Activated T-cell treated with anti-CD3 and anti-CD28 coated beads for 1 hour (primary cell): Measurements from ENCODE around the gene TSHZ1.
A peak's percentile ranks its signal among the peaks of the same experiment; 100 is the strongest.

Experiments used
- DNase-seq: peaks from one replicate; pipeline ENCODE4 v3.0.0-alpha.2; 2020; ENCODE audit warnings: low read depth

Gene TSHZ1

DNA sequence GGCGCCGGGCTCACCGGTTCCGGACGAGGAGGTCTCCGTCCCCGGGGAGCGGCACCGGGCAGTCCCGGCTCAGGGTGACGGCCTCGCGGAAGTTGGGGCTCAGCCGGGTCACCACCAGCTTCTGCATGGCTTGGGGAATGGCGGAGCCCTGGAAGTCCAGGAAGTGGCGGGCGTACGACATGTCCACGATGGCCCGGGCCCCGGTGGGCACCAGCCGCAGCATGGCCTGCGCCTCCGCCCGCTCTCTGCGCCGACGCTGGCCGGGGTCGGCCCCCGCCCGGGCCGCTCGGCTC is 1.8 kb upstream of the TSHZ1 start:
- no peak for DNase-seq

DNA sequence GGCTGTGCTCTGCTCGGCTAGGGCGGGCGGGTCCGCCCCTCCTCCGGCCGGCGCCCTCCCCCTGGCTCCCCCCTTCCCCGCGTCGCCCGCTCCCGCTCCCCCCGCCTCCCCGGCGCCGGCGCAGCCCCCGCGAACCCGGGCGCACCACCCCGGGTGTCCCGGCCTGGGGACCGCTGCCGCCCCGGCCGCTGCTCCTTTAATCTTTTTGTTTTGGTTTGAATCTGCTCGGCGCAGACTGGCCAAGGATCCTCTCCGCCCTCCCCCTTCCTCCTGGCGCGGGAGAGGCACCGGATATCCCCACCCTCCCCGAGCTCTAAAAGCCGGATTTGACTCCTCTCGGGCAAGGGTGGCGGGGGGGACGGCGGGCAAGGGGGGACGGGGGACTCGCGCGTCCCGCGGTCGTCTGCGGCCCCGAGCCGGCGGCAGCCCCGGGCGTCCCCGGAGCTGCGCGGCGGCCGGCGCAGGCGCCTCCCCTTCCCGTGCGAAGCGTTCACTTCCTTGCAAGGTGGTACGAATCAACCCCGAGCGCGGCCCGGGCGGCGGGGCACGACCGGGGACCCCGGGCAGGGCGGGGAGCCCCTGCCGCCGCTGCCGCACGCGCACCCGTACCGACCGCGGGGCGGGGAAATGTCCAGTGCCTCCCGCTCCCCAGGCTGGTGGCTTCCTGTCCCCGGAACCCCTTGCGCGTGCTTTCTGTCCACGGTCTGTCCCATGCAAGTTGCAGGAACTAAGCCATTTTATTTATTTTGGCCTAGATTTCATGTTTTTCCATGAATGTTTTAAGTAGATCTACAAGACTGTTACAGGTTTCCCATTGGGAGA is 1.3 kb upstream of the TSHZ1 start, which contains the start of gene PTGR3:
PTGR3 (minus strand) TSS at position 11 of the 822 bp plus-strand sequence. CDS start 81 bp downstream, outside the sequence.
- DNase-seq, result peak; percentile 57

DNA sequence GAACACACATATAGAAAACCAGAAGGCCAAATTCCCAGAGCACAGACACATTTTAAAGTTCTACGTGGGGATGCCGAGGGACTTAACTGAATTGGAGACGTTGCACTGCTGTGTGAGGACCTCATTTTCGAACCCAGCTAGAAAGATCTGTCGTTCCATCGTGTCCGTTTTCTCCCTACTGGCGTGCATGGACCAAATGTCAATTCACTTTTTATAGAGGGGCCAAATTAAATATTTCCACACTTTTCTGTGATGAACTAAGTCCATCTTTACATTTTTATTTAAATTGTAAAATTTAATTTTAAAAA is 692 bp upstream of the TSHZ1 start:
- no peak for DNase-seq

- DNase-seq, result no peak
These were observed 515 bp downstream of the TSHZ1 start for GRCh38 chr18:75211002-75211621.

DNA sequence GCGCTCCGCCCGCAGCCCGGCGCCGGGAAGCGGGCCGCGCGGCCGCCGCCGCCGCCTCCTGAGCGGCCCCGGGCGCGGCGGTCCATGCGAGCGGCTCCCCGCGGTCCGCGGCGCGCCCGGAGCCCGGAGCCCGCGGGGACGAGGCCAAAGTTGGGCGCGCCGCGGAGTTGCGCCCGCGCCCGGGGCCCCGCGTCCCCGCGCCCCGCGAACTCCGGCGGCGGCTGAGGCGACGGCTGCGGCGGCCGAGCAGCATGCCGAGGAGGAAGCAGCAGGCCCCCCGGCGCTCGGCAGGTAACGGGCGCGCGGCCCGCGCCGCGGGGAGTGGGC is 992 bp downstream of the TSHZ1 start:
- DNase-seq, result no peak

DNA sequence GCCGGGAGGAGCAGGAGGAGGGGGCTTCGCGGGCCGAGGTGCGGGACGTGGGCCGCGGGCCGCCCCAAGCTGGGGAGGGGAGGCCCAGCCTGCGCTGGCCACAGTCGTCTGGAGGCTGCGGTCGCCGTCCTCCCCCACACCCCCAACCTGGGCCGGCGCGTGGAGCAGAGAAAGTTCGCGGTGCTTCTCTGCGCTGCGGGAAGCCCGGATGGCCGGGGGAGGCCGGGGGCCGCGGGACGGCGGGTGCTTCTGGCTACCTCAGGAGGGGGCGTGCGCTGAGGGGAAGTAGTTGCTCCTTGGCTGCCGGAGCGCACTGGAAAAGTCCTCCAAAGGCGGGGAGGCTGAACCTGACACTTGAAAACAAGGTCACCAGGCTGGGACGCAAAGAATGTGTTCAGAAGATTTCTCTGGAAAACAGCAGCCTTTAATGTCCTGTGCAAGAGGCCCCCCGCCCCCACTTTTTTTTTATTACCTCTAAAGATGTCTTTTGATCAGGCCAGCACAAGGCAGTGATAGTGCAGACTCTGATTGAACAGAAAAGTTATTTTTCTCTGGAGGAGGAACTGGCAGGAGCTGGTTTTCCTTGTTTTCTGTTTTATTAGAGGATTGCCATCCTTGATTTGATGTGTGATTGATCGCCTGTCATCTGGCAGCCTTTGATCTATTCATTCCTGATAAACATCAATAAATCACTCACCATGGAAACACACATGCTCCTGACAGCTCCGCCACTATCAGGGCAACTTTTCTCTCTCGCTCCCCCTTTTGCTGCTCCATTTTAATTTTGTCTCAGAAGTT is 1.6 kb downstream of the TSHZ1 start:
- DNase-seq, result no peak

- DNase-seq, result no peak
These were observed 2.1 kb downstream of the TSHZ1 start for GRCh38 chr18:75212751-75213090.

GRCh38 chr18:75213611-75214331 is 3.2 kb downstream of the TSHZ1 start:
- DNase-seq, result no peak

DNA sequence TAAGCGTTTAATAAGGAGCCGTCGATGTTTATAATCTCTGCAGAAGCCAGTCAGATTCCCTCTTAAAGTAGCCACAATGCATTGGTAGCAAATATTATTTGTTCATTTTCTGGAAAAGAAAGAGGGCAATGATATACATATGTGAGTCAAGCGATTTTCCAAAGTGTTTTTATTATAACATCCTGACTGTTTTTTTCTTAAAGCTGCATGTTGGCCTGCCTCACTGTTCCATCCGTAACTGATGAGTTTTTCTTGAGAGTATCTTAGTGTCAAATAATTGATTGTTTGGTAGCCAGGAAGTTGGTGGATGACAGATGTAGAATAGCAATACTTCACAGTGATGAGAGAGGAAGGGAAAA is 3.7 kb downstream of the TSHZ1 start:
- no peak for DNase-seq

DNA sequence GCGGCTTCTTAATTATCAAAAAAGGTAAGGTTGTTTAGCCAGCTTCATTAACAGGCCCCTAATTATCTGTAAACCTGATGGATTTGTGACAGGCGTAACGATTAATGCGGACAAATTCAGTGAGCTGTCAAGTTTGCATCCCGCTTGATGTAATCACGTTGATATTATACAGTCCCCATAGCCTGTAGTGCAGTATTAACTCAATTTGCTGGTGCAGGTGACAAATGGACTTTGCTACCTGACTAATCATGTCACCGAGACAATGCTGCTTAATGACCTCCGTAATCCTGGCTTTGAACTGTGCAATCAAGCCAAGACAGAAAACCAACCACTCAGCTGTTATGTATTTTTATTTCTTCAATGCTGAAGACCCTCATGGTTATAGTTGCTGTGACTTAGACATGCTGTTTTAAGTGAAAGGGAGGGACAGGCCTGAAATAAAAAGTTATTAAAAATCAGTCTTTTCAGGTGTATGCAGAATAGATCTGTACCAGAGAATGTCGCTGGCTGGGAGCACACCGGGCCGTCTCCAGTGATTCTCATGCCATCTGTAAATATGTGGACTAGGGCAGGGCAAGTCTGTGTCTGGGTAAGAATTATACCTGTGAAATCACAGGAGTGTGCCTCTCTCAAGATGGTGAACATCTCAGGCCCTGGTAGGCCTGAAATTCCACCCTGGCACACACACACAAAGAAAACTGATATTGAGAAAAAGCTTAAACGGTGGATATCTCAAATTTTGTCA is 4.3 kb downstream of the TSHZ1 start:
- DNase-seq, result no peak

- no peak for DNase-seq
These were observed 5.1 kb downstream of the TSHZ1 start for GRCh38 chr18:75215663-75216062.

DNA sequence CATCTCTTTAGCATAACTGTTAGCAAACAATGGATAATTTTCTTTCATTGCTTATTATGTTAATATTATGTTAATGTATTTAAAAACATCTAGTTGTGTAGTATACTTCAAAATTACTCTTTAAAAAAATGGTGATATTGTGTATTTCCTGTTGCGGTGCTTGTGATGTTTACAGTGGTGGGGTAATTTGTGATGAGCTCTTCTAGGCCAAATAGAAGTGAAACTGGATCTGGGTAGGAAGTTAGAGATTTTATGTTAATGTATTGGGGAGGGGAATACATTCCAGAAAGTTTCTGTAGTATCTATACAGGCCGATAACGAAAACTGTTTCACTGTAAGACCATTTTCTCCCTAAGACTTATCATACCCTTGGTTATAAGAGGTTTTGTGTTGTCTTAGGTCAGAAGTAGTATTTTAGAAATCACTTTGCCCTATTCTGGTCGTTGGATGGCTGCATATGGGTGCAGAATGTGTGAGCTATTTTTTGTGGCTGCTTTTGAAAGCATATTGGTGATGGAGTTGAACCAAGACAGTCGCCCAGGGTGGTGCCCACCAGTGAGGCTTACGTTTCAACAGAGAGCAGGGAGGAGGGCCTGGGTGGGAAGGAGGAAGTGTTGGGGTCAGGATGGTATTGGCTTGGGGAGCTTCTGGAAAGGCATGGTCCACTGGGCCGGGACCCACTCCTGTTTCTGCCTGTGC is 5.8 kb downstream of the TSHZ1 start:
- DNase-seq, result no peak

DNA sequence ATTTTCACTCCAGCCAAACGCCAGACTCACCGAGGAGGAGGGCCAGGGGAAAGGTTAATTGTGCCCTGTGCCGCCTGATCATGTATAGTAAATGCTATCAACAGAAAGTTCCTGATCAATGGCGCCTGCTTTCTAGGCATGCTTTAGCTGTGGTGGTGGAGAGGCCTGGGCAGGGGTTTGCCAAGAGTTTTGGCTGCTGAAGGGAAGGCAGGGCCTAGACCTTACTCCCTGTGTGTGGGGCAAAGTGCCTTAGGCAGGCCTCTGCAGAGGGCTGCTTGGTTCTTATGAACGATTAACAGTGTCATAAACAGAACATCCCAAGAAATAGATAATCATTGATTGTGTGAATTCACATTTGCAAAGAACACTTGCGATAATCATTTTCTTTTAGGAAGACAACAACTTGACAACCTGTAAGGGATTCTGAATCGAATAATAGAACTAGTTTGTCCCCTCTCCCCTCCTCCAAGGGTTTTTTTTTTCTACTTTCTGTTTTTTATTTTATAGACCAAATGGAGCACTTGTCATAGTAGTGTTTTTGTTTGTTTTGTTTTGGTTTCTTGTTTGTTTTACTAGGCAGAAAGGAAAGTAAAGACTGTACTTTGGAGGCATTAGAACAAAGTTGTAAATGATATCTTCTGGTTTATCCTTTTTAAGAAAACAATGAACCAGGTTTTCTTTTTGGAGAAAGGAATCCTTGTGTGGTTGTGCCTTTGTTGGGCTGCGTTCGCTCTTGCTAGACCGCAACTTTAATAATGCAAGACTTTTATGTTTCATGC is 6.5 kb downstream of the TSHZ1 start:
- DNase-seq, result no peak

GRCh38 chr18:75218065-75218923 is 7.7 kb downstream of the TSHZ1 start:
- DNase-seq, result no peak

- DNase-seq, result no peak
These were observed 9.3 kb downstream of the TSHZ1 start for GRCh38 chr18:75219745-75220375.

DNA sequence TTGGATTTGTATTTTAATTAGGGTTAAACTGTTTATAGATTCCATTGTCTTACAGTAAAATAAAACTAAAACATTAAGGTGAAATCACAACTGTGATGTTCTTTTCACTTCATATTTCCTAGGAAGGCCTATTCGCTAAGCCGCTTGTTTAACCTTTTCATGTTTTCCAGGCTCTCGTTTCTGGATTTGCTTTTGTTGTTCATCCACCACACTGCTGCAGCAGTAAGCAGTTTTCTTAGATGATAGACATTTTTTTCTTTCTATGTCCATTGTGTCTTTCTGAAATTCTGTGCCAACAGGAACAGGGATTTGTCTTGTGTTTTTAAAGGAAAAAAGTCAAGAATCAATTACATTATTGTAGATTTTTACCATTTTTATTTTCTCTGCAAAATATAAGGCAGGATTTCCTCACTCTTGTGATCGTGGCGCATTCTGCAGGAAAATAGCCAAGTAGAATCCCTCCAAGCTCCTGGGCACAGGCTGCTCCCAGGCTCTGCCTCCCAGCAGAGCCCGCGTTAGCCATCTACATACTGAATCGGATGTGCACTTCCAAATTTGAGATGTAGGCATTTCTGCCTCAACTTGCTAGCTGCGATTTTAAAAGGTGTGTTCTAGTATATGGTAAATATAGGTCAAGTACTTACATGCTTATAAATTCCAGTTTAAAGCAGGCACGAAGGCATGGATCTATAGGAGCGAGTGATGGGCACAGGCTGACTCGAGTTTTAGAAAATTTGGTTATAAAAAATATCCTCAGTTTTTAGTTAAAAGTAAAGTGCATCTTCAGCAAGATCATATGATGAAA is 10.2 kb downstream of the TSHZ1 start:
- no peak for DNase-seq

DNA sequence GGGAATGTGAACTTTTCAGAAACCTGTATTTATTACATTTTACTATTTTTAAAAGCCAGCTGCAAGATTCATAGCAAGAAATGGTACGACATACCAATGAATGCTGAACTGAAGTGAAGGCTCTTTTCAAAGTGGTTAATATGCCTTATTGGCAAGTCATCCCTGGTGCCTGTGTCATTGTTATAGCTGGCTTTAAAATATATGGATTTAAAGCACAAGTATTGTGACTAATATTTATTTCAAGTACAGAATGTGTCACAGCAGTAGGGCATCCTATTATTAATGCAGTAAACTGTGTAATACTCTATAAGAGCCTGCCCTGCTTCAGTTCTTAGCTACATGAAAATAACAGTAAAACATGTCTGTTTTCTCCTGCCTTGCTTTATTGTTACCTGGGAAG is 10.8 kb downstream of the TSHZ1 start:
- no peak for DNase-seq

DNA sequence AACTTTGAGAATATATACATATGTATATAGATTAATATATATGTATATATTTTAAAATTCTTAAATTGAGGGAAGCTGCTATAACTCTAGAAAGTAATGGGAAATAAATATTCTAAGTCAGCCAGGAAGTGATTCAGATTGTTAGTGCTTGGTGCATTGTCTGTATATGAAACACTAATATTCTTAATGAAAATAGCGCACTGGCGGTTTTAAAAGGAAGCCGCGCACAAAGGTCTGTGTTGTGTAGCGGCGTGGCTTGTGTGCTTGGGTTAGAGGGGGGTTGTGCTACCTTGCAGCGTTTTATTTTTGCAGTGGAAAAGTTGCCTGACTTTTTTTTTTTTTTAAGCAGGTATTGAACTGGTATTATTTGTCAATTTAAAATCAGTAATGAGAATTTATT is 11.3 kb downstream of the TSHZ1 start:
- no peak for DNase-seq

GRCh38 chr18:75222407-75222806 is 11.8 kb downstream of the TSHZ1 start:
- no peak for DNase-seq
